Esophagus squamous epithelium (tissue), 5 donors: ENCODE measurements around the gene COX5B. TPM values are rescaled to one million over a fixed set of nuclear protein-coding genes. Genes with fewer than 3 reads are reported as not detected.

Experiments
- DNase-seq: peaks from one replicate; lab custom pipeline; 2025; lab: John Stamatoyannopoulos, UW
- H3K27ac ChIP-seq, 4 donors: fragments of 200-600 bp; sonication (generic); one replicate each; pipeline ENCODE4 v1.5.1; 2016 to 2019; ENCODE audit warnings: mild to moderate bottlenecking in 1 of 4
- H3K27me3 ChIP-seq, 4 donors: fragments of 200-600 bp; sonication (generic); 1 replicate in 3 of 4; 2 replicates in 1 of 4; pipeline versions ENCODE4 v1.5.1 to v1.6.0; 2017 to 2021; ENCODE audit warnings: antibody characterized with exemption in 1 of 4
- H3K36me3 ChIP-seq, 3 donors: fragments of 200-600 bp; sonication (generic); one replicate each; pipeline ENCODE4 v1.5.1; 2016 to 2019
- H3K4me1 ChIP-seq, 3 donors: fragments of 200-600 bp; sonication (generic); one replicate each; pipeline ENCODE4 v1.5.1; 2017 to 2019
- H3K4me3 ChIP-seq, 4 donors: fragments of 200-600 bp; sonication (generic); 1 replicate in 3 of 4; 2 replicates in 1 of 4; pipeline ENCODE4 v1.5.1; 2016 to 2019; ENCODE audit warnings: mild to moderate bottlenecking in 2 of 4, moderate library complexity in 1 of 4
- H3K9me3 ChIP-seq, 3 donors: fragments of 200-600 bp; sonication (generic); one replicate each; pipeline ENCODE4 v1.5.1; 2016 to 2019
- CTCF ChIP-seq, 6 experiments: fragments of 450-650 bp in 4 of 6; fragments of 200-600 bp in 2 of 6; sonication (generic) in 2 of 6; IDR thresholded peaks; one replicate each; pipeline ENCODE4 v1.5.1; 2016 to 2019; ENCODE audit warnings: antibody characterized with exemption in 6 of 6, mild to moderate bottlenecking in 4 of 6, moderate library complexity in 4 of 6
- POLR2A ChIP-seq, 4 donors: fragments of 450-650 bp; IDR thresholded peaks; one replicate each; pipeline ENCODE4 v1.6.1; 2017; ENCODE audit warnings: antibody characterized with exemption in 4 of 4, mild to moderate bottlenecking in 4 of 4, moderate library complexity in 3 of 4
- WGBS, 2 donors: methylation state at CpG; one replicate each; pipeline ENCODE4 v1.1.5; 2018; 5-methylcytosine and 5-hydroxymethylcytosine counted together
- intact Hi-C: fragments of 100-400 bp; cut with DNase I; formaldehyde crosslinking; loops from one replicate; pipeline ENCODE4 v1.15.0; 2022
- total RNA-seq, 4 donors: library from RNA; depleted of rRNA; stranded (reverse); fragments of >200 nt; gene quantifications; one replicate each; pipeline ENCODE4 v1.1.0, GENCODE V29; 2016
- donor health status: DM: yes; HTN: yes; CAD: no.

The COX5B gene
- total RNA-seq, 4 donors from 2014 or later = 350 to 487 (median 415) TPM

- DNase-seq = no peak
- WGBS, 2 donors = 92 to 94% methylated on average over 4 to 5 of the region's 5 CpGs
- Histone ChIP-seq H3K4me3 (no peak overlapping the region), H3K9me3 (peaks cover 0 to 10% (median 0%) of the 10 kb centered on the region in 3 donors), H3K36me3 (peaks cover 15 to 78% (median 32%) of the 10 kb centered on the region in 3 donors), H3K27me3 (no peaks in the 10 kb centered on the region), H3K27ac (no peak overlapping the region), H3K4me1 (no peaks in the 10 kb centered on the region)
- TF ChIP-seq CTCF (IDR thresholded peaks at IDR 0.05) = no peak
- intact Hi-C loops = no loop called here
Observed at GRCh38 chr2:97654309-97654708, 8.4 kb downstream of the COX5B start.

- Histone ChIP-seq H3K9me3 (peaks cover 0 to 10% (median 0%) of the 10 kb centered on the region in 3 donors), H3K4me3 (no peak overlapping the region), H3K27me3 (no peaks in the 10 kb centered on the region), H3K4me1 (no peaks in the 10 kb centered on the region), H3K36me3 (peaks cover 19 to 78% (median 27%) of the 10 kb centered on the region in 3 donors), H3K27ac (no peak overlapping the region)
- TF ChIP-seq CTCF (IDR thresholded peaks at IDR 0.05) (no peak), POLR2A (IDR thresholded peaks at IDR 0.05) (no peak)
- DNase-seq = no peak
- intact Hi-C loops = no loop called here
- WGBS, 2 donors = 70 to 84% methylated on average over 2 of the region's 2 CpGs
Observed at GRCh38 chr2:97654791-97655190, 8.9 kb downstream of the COX5B start.

- H3K27me3 ChIP-seq = no peaks in the 10 kb centered on the region
- H3K9me3 ChIP-seq = peaks cover 0 to 10% (median 0%) of the 10 kb centered on the region in 3 donors
- H3K4me3 ChIP-seq = no peak overlapping the region
- 82 to 100% methylated on average over 1 to 3 of the region's 7 CpGs for WGBS, 2 donors
- TF ChIP-seq CTCF (IDR thresholded peaks at IDR 0.05) (no peak), POLR2A (IDR thresholded peaks at IDR 0.05) (no peak)
- no peak for DNase-seq
- intact Hi-C loops = no loop called here
- H3K27ac ChIP-seq = no peak overlapping the region
- H3K36me3 ChIP-seq = peaks cover 19 to 79% (median 23%) of the 10 kb centered on the region in 3 donors
- H3K4me1 ChIP-seq = peaks cover 2 to 10% (median 5%) of the 10 kb centered on the region in 3 donors
Observed at GRCh38 chr2:97656129-97656755, 10.4 kb downstream of the COX5B start.

- 90 to 98% methylated on average over 7 to 10 of the region's 15 CpGs for WGBS, 2 donors
- intact Hi-C loops = no loop called here
- H3K4me3 ChIP-seq = no peak overlapping the region
- H3K4me1 ChIP-seq = peaks cover 7 to 18% (median 13%) of the 10 kb centered on the region in 3 donors
- H3K27ac ChIP-seq = no peak overlapping the region
- H3K27me3 ChIP-seq = no peaks in the 10 kb centered on the region
- peaks cover 0 to 10% (median 0%) of the 10 kb centered on the region in 3 donors for H3K9me3 ChIP-seq
- peaks cover 19 to 80% (median 23%) of the 10 kb centered on the region in 3 donors for H3K36me3 ChIP-seq
- DNase-seq = no peak
- TF ChIP-seq CTCF (IDR thresholded peaks at IDR 0.05) (no peak), POLR2A (IDR thresholded peaks at IDR 0.05) (no peak)
Observed at GRCh38 chr2:97656905-97657587, 11.2 kb downstream of the COX5B start.
